ENCODE results near the gene KATNB1.
"Not testable (repeated sequence)": the region's sequence is repeated elsewhere in the genome, so short reads cannot be mapped to it uniquely, and the experiment has no call there.

Gene KATNB1

GRCh38 chr16:57726433-57726947 is 9.1 kb upstream of the KATNB1 start:
- DNase-seq, result no peak

DNA sequence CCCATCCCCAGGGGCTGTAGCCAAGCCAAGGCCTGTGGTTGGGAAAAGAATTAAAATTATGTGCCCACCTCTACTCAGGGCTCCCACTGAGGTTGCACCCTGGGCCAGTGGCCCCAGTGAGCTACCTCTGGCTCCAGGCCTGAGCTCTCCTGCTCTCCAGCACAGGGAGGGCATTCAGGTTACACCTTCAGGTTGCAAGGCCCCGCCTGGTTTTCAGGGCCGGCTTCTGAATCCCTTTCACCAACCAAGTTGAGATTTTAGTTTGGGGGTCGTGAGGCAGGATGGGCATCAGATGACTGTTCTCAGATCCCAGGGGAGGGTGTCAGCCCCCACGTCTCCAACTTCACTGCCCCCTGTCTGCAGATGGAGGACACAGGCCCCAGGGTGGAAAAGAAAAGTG is 8.0 kb upstream of the KATNB1 start:
- DNase-seq, result no peak

DNA sequence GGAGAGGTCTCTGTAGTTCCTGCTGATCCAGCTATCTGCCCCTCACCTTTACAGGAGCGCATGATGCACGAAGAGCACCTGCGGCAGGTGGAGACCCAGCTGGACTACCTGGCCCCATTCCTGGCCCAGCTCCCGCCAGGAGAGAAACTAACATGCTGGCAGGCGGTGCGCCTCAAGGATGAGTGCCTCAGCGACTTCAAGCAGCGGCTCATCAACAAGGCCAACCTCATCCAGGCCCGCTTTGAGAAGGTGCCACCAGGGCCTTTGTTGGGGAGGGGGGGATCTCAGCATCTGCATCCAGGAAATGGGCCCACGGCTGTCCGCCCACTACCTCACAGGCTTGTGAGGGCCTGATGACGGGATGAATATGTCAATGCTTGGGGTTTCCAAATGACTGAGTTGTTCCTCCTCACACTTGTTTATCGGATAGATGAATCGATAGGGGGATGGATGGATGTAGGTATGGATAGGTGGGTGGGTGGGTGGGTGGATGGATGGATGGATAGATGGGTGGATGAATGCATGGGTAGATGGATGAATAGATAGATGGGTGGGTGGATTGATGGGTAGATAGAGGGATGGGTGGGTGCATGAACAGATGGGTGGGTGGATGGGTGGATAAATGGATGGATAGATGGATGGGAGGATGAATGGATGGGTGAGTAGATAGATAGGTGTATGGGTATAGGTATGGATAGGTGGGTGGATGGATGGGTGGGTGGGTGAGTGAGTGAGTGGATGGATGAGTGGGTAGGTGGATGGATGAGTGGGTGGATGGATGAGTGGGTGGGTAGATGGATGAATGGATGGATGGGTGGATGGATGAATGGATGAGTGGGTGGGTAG is 7.0 kb upstream of the KATNB1 start:
- no peak for DNase-seq

DNA sequence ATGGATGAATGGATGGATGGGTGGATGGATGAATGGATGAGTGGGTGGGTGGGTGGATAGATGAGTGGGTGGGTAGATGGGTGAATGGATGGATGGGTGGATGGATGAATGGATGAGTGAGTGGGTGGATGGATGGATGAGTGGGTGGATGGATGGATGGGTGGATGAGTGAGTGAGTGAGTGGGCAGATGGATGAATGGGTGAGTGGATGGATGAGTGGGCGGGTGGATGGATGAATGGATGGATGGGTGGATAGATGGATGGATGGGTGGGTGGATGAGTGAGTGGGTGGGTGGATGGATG is 6.4 kb upstream of the KATNB1 start:
- DNase-seq, result no peak

DNA sequence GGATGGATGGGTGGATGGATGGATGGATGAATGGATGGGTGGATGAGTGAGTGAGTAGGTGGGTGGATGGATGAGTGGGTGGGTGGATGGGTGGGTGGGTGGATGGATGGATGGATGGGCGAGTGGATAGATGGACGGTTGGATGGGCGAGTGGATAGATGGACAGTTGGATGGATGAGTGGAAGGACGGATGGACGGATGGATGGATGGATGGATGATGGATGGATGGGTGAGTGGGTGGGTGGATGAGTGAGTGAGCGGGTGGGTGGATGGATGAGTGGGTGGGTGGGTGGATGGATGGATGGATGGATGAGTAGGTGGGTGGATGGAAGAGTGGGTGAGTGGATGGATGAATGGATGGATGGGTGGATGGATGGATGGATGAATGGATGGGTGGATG is 5.7 kb upstream of the KATNB1 start:
- not testable (repeated sequence) for DNase-seq

DNA sequence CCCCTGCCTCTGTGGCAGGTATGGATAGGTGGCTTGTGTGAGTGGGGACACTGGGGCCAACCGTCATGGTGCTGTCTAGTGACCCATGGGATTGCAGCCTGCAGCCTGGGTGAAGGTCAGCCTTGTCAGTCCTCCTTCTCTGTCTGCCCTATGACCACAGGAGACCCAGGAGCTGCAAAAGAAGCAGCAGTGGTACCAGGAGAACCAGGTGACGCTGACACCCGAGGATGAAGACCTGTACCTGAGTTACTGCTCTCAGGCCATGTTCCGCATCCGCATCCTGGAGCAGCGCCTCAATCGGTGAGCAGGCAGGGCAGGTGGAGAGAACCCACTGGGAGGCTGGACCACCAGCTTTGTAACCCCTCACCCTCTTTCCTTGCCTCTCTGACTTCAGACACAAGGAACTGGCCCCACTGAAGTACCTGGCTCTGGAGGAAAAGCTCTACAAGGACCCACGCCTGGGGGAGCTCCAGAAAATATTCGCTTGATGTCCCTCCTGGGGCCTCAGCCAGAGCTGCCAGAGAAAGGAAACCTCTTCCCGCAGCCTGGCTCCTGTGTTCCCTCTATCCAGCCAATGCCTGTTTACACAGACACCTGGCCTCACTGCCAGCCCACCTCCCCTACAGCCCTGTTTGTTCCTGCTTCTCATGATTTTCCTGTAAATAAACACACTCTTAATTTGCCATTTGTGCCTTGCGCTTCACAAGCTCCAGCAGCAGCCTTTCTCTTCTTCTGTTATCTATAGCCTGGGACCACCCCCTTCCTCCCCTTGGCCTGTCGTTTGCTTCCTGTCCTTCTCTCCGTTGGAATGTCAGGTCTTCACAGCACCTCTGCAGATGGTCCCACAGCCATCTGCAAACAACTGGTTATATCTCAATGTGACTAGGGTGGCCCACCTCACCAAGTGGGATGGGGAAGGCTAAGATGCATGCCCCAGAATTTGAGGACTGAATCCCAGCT is 4.5 kb upstream of the KATNB1 start:
- DNase-seq, result no peak

GRCh38 chr16:57732037-57732436 is 3.5 kb upstream of the KATNB1 start:
- DNase-seq, result peak; percentile 15

GRCh38 chr16:57732714-57733113 is 2.9 kb upstream of the KATNB1 start:
- DNase-seq, result no peak

DNA sequence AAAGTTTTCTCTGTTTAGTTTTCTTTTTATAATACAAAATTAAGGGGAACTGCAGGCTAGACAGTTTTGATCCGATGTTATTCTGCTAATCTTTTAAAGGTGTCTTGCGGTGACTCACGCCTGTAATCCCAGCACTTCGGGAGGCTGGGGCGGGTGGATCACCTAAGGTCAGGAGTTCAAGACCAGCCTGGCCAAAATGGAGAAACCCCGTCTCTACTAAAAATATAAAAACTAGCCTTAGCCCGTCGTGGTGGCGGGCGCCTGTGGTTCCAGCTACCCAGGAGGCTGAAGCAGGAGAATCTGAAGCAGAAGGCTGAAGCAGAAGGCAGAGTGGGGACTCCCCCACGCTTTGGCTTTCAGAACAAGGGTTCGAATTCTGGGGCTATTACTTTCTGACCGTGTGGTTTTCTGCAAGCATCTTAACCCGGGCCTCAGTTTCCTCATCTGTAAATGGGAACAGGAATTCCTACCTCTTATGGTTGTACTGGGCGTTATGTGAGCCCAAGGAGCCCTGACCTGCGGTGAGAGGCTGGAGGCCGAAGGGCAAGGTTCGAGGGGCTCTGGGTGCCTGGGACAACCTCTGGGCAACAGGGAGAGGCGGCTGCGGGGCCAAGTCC is 1.2 kb upstream of the KATNB1 start:
- DNase-seq, result no peak

DNA sequence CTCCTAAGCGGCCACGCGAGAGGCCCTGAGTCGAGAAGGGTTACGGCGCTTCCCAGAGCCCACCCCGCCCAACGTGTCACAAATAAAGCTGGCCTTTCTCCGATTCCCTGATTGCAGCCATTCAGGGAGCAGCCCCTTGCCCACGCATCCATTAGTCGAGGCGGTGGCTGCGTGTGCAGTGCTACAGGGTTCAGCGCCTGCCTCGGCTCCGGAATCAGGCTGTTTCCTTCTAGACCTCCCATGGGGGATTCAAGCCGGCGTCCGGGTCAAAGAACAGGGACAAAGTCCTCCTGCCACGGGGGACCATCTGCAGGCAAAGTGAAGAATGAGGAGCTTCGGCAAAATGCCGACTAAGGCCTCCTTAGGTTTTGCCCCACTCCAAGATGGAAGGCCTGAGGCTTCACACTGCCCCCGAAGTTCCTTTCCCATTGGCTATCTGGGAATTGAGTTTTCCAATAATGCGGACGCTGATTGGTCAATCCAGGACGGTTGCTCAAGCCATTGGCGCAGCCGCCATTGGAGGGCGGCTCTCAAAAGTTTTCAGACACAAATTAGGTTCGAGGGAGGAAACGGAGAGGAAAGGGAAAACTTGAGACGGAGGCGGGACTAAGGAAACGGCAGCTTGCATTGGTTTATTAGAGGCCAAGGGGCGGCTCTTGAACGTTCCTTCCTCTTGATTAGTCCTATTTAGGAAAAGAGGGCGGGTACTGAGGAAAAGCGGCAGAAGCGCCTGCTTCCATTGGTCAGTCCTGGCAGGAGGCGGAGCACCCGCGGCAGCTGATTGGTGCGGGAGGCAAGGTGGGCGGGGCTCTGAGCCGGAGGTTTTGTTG is 430 bp upstream of the KATNB1 start:
- DNase-seq, result peak; percentile 100

- peak; percentile 72 for DNase-seq
These were observed 1.1 kb downstream of the KATNB1 start for GRCh38 chr16:57736419-57737351.

DNA sequence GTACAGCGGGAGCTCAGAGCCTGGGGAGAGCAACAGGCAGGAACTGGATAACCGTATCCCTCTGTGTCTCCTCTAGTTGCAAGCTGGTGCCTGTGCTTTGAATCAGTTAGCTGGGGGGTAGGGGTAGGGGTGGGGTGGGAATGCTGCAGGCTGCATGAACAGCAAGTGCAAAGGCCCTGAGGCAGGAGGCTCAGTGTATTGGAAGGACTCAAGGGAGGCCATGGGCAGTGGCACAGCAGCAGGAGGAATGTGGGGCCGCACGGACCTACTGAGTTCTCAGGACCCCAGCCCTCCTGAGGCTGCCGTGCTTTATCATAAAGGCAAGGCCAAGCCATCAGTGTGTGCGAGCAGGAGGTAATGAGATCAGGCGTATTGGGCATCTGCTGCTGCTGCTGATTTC is 3.3 kb downstream of the KATNB1 start:
- DNase-seq, result no peak

DNA sequence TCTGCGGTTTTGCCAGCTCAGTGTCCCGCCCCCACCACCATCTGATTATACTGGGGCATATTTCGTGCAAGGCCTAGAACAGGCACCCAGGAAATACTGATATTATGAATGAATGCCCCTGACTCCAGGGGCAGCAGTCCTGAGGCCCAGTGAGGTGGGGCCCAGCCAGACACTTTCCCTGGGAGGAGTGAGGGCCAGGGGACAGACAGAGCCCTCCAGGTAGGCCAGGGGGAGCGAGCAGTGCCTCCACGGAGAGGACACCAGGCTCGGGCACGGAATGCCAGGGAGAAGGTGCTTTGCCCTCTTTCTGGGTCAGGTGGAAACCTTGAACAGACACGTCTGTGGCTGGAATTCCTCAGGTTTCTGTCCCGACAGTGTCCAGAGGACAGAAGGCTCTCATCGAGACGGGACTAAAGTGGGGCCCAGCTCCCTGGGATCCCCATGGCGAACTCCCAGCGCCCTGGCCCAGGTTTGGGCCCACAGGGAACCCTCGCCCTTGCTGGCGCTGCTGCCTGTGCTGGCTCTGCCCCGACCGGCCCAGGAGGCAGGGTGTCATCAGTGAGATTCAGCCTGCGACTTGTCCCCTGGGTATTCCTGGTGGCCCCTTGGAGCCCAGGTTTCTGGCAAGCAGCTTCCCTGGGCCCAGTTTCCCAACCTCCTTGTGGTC is 4.3 kb downstream of the KATNB1 start:
- no peak for DNase-seq

DNA sequence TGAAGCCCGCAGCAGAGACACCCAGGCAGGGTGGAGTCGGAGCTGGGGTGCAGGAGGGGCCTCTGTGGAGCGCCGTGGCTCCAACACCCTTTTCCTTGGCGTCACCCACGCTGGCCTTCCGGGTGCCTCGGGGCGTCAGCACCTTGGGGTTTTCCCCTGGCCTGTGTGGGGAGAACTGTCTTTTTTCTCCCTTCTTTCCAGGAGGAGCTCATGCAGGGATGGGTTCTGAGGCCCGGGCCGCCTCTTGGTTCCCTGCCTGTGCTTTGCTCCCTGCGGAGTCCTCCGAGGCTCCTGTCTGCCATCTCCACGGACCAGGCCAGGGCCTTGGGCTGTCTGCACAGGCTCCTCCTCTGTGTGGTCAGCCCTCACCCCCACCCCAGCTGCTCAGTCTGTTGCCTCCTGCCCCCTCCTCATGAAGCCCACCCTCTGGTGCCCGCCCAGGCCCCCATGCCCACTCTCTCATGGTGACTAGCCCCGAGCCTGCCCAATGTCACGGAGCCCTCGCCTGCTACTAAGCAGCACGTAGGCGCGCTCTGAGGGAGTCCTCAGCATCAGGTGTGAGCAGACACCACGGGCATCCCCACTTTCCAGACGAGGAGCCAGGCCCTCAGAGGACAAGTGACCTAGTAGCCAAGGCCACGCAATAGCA is 5.0 kb downstream of the KATNB1 start:
- DNase-seq, result no peak

- no peak for DNase-seq
These were observed 6.2 kb downstream of the KATNB1 start for GRCh38 chr16:57741660-57742191.

DNA sequence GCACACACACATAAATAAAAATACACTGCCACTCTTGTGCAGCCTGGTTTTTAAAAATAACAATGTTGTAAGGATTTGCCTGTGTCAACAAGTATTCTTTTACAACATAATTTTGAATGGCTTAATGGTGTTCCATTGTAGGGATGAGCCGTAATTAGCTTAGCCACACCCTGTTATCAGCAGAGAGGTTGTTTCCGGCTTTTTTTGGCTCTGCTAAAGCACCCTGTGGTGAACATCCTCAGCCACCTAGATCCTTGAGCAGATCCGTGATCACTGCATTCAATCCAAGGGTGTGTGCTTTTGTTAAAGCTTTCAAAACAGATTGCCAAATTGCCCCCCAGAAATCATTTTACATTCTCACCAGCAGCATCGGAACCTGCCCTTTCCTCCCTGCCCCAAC is 7.0 kb downstream of the KATNB1 start:
- DNase-seq, result no peak

GRCh38 chr16:57743458-57743857 is 7.9 kb downstream of the KATNB1 start:
- no peak for DNase-seq

DNA sequence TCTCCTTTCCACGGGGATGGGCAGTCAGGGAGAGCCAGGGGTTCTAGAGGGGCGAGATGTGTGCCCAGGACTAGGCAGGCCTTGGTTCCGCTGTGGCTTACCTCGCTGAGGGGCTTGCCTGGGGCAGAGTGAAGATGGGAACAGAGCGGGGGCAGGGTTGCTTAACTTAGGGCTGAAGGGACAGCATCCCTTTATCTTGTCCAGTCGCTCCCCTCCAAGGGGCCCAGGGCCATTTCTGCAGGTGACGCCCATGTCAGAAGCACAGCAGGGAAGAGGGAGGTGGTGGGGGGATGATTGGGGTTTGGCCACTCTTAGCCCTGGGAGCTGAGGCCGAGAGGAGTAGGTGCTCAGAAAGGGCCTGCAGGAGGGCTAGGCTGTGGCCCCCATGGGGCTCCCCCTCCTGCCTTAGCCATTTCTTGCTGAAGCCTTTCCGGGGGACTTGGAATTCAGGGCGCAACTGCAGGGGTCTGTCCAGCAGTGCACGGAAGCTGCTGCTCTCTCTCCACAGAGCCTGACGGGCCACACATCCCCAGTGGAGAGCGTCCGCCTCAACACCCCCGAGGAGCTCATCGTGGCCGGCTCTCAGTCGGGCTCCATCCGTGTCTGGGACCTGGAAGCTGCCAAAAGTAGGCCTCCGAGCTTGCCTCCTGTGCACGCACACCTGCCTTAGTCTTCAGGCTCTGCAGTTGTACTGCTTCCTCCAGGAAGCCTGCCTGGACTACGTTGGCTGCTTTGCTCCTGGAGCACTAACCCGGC is 8.5 kb downstream of the KATNB1 start:
- no peak for DNase-seq

GRCh38 chr16:57744642-57744903 is 9.0 kb downstream of the KATNB1 start:
- DNase-seq, result no peak

Data from fibroblast of skin of abdomen (primary cell).